Adrenal gland (tissue), 5 donors: ENCODE measurements around the gene ADK.

Source experiments
- CTCF ChIP-seq, 6 experiments: fragments of 450-650 bp in 4 of 6; fragments of 200-600 bp in 2 of 6; sonication (generic) in 1 of 6; IDR thresholded peaks; 1 replicate in 5 of 6; 2 replicates in 1 of 6; pipeline versions ENCODE4 v1.5.1 to v1.8.0; 2016 to 2021; ENCODE audit warnings: antibody characterized with exemption in 6 of 6, mild to moderate bottlenecking in 2 of 6, moderate library complexity in 1 of 6
- POLR2A ChIP-seq, 2 donors: fragments of 450-650 bp; IDR thresholded peaks; one replicate each; pipeline ENCODE4 v1.6.1; 2017; ENCODE audit warnings: antibody characterized with exemption in 2 of 2, mild to moderate bottlenecking in 2 of 2, moderate library complexity in 1 of 2
- donor health status: DM: no; HTN: no; CAD: no.

- TF ChIP-seq CTCF (IDR thresholded peaks at IDR 0.05): no peak
- no peak for TF ChIP-seq POLR2A (IDR thresholded peaks at IDR 0.05)
Observed at GRCh38 chr10:74282151-74282847, 131.3 kb downstream of the ADK start.
